Heart left ventricle (tissue), 13 donors: ENCODE results near the gene ASIP.

ENCODE experiments used
- CTCF ChIP-seq, 12 donors: fragments of 200-600 bp; sonication (generic) in 4 of 12; IDR thresholded peaks; one replicate each; pipeline versions ENCODE4 v1.5.0 to v1.8.0; 2018 to 2022; ENCODE audit warnings: antibody characterized with exemption in 12 of 12, mild to moderate bottlenecking in 5 of 12
- POLR2A ChIP-seq, 2 donors: fragments of 450-650 bp; IDR thresholded peaks; one replicate each; pipeline ENCODE4 v1.6.1; 2017; ENCODE audit warnings: antibody characterized with exemption in 2 of 2, mild to moderate bottlenecking in 2 of 2, moderate library complexity in 2 of 2
- donor health status: ischemic (EF 13 %, LVEDD 7.1; RV severe dilation, severe dysfunction).
- donor health status: DM: no; HTN: yes; CAD: no.
- donor health status: DM: no; HTN: no; CAD: no.
- donor health status: ischemic (EF 25% LVEDD 6.9; RV normal size, moderate dysfunction).
- donor health status: ischemic (EF 25% LVEDD 5.7; RV mildly dilated, moderate dysfunction).
- donor health status: ischemic (EF 35%, LVEDD 5.7; RV mildly dilated, moderate dysfunction).
- donor health status: nonischemic (EF 11% LVEDD 7.7; RV severe dilation, severe dysfunction).
- donor health status: DM: yes; HTN: yes; CAD: no.
- donor health status: PGD.
- donor health status: ischemic (EF 29% LVEDD 5.4; RV normal size, mild dysfunction).
- donor health status: nonischemic (EF 23%, LVEDD 6.1; RV moderate dilation, normal function).

GRCh38 chr20:34292496-34292895 lies 51.3 kb downstream of the ASIP start:
- TF ChIP-seq CTCF (IDR thresholded peaks at IDR 0.05) (no peak), POLR2A (IDR thresholded peaks at IDR 0.05) (no peak)
